Measurements from ENCODE around the gene CFAP119. TPM values are rescaled to one million over a fixed set of nuclear protein-coding genes. Genes with fewer than 3 reads are reported as not detected.

The CFAP119 gene
- polyA plus RNA-seq, 1 of the 3 experiments (the other 2 are of a cell fraction): 28.4 TPM

- Histone ChIP-seq H2AFZ (ENCODE audit: low read depth) (no peak overlapping the region), H3K9me2 (no peaks in the 10 kb centered on the region), H3K4me3 (ENCODE audit: low read depth in 2 of 2, low read length in 1 of 2) (no peak overlapping the region), H3F3A (replicated peaks; ENCODE audit: insufficient read depth) (peaks cover 31% of the 10 kb centered on the region), H3K27ac (ENCODE audit: low read depth in 2 of 2, low read length in 1 of 2) (peak overlapping the region in 1 of 2 experiments; percentile 30; a peak in 1 of 4 replicates), H3K27me3 (ENCODE audit: insufficient read depth) (no peaks in the 10 kb centered on the region), H3K36me3 (replicated peaks in 1 of 2; ENCODE audit: control insufficient read depth in 1 of 2, insufficient read depth in 2 of 2, low read length in 1 of 2) (peaks cover 12 to 42% of the 10 kb centered on the region in 2 experiments), H3K9me3 (no peaks in the 10 kb centered on the region), H3K9ac (no peak overlapping the region), H4K20me1 (ENCODE audit: insufficient read depth) (no peaks in the 10 kb centered on the region), H3K4me2 (no peak overlapping the region), H3K4me1 (ENCODE audit: control insufficient read depth in 1 of 2, insufficient read depth in 2 of 2, low read depth in 1 of 2, low read length in 1 of 2) (peaks cover 12 to 29% of the 10 kb centered on the region in 2 experiments; a peak in 3 of 4 replicates), H3K79me2 (ENCODE audit: insufficient read depth) (0 out of 2 replicates have a peak, but pooled peaks cover 14% of the 10 kb centered on the region)
- CTCF ChIA-PET: interaction anchor here (0.6 to 1.6 kb wide), 3 partner anchors 37 to 157 kb away, joined by 3 to 6 read pairs (median 3); no protein-coding TSS in a partner anchor
- 96% methylated on average over 5 of the region's 7 CpGs for WGBS (ENCODE audit: low lambda C conversion rate)
- TF ChIP-seq ELF1 (IDR thresholded peaks at IDR 0.05) (0 out of 2 replicates have a peak, but pooled peaks have one; percentile 3), FOSL2 (IDR thresholded peaks at IDR 0.05; ENCODE audit: borderline replicate concordance, low read depth) (no peak)
- DNase-seq: no peak
- POLR2A ChIA-PET: interaction anchor here (0.6 to 1.7 kb wide), 5 partner anchors 13 to 115 kb away, joined by 3 to 4 read pairs (median 3); no protein-coding TSS in a partner anchor
Measured at GRCh38 chr16:30777591-30778297, 15.9 kb upstream of the CFAP119 start.

- peak; percentile 96 for DNase-seq
- Histone ChIP-seq H3K9me2 (no peaks in the 10 kb centered on the region), H3K4me2 (peak overlapping the region; percentile 99), H3K9ac (peak overlapping the region; percentile 89), H3K4me1 (ENCODE audit: control insufficient read depth in 1 of 2, insufficient read depth in 2 of 2, low read depth in 1 of 2, low read length in 1 of 2) (peaks cover 12 to 29% of the 10 kb centered on the region in 2 experiments; a peak in 3 of 4 replicates), H3K27ac (ENCODE audit: low read depth in 2 of 2, low read length in 1 of 2) (peak overlapping the region; percentile 72 to 89), H3K36me3 (replicated peaks in 1 of 2; ENCODE audit: control insufficient read depth in 1 of 2, insufficient read depth in 2 of 2, low read length in 1 of 2) (peaks cover 13 to 36% of the 10 kb centered on the region in 2 experiments), H3K9me3 (no peaks in the 10 kb centered on the region), H3K79me2 (ENCODE audit: insufficient read depth) (0 out of 2 replicates have a peak, but pooled peaks cover 14% of the 10 kb centered on the region), H3F3A (replicated peaks; ENCODE audit: insufficient read depth) (peaks cover 32% of the 10 kb centered on the region), H3K4me3 (ENCODE audit: low read depth in 2 of 2, low read length in 1 of 2) (peak overlapping the region; percentile 67 to 84), H3K27me3 (ENCODE audit: insufficient read depth) (no peaks in the 10 kb centered on the region), H2AFZ (ENCODE audit: low read depth) (no peak overlapping the region), H4K20me1 (ENCODE audit: insufficient read depth) (no peaks in the 10 kb centered on the region)
- ChIA-PET POLR2A (interaction anchor here (1.1 to 1.8 kb wide), 7 partner anchors 11 to 147 kb away, joined by 3 to 10 read pairs (median 5); partner anchors contain the start of genes PHKG2 and ZNF629), CTCF (interaction anchor here (0.8 to 1.5 kb wide), 4 partner anchors 11 to 166 kb away, joined by 3 to 4 read pairs (median 3); no protein-coding TSS in a partner anchor)
- 2% methylated on average over 20 of the region's 81 CpGs for WGBS (ENCODE audit: low lambda C conversion rate)
- TF ChIP-seq IRF3 (IDR thresholded peaks at IDR 0.05; ENCODE audit: low read depth, low read length) (no peak), CHD2 (IDR thresholded peaks at IDR 0.05; ENCODE audit: low read length, partially characterized antibody) (peak; percentile 71), TEAD4 (IDR thresholded peaks at IDR 0.05; ENCODE audit: borderline replicate concordance, insufficient read depth) (peak; percentile 33; the same call in 1 of the 2 replicates), SIN3A (IDR thresholded peaks at IDR 0.05; ENCODE audit: borderline replicate concordance, low read depth, low read length) (peak; percentile 24; the same call in 1 of the 2 replicates), ZBTB33 (IDR thresholded peaks at IDR 0.05; ENCODE audit: borderline replicate concordance, low read depth) (peak; percentile 49; the same call in 1 of the 2 replicates), CTCF (IDR thresholded peaks at IDR 0.05) (no peak), RCOR1 (IDR thresholded peaks at IDR 0.05; ENCODE audit: low read length) (no peak), MXI1 (IDR thresholded peaks at IDR 0.05; ENCODE audit: low read depth, low read length) (peak; percentile 97), RFX5 (IDR thresholded peaks at IDR 0.05; ENCODE audit: low read length) (no peak), FOSL2 (IDR thresholded peaks at IDR 0.05; ENCODE audit: borderline replicate concordance, low read depth) (peak; percentile 22; the same call in 1 of the 2 replicates), USF1 (IDR thresholded peaks at IDR 0.05; ENCODE audit: borderline replicate concordance, low read depth) (no peak; the same call in 1 of the 2 replicates)
Measured at GRCh38 chr16:30775392-30776188, 13.7 kb upstream of the CFAP119 start.

Measured in SK-N-SH (cell line).